A172 (cell line): Measurements from ENCODE around the gene SNRPD3. TPM values are rescaled to one million over a fixed set of nuclear protein-coding genes. Genes with fewer than 3 reads are reported as not detected.
A peak's percentile ranks its signal among the peaks of the same experiment; 100 is the strongest.
"Not testable (repeated sequence)": the region's sequence is repeated elsewhere in the genome, so short reads cannot be mapped to it uniquely, and the experiment has no call there.

Experiments used
- DNase-seq: peaks from one replicate; pipeline ENCODE4 v3.0.0-alpha.2; 2015; ENCODE audit warnings: low spot score
- total RNA-seq: library from RNA; depleted of rRNA; stranded (reverse); fragments of >200 nt; shearing (Covaris generic); gene quantifications from 2 replicates; pipeline ENCODE4 v1.2.3, GENCODE V29; 2014

The SNRPD3 gene
- total RNA-seq, 1 experiment from 2014 or later = 187 TPM

DNA sequence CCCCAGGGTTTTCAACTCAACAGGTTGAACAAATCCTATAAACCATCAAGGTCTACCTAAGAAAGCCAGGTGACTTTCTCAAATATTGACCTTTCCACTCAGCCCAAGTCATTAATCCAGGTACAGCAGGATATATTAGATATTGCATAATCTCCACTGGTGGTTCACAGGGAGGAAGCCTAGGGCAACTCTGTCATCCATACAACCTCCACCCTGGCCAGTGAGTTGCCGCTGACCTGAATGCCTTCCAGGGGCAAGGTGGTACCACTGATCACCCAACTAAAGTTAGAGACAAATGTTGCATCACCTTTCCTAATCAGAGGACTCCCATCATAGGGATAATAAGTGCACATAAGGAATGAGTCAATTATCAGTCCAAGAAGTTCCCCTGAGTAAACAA lies 23.7 kb upstream of the SNRPD3 start:
- no peak for DNase-seq

- no peak for DNase-seq
These were observed 20.5 kb upstream of the SNRPD3 start for GRCh38 chr22:24535348-24535747.

DNA sequence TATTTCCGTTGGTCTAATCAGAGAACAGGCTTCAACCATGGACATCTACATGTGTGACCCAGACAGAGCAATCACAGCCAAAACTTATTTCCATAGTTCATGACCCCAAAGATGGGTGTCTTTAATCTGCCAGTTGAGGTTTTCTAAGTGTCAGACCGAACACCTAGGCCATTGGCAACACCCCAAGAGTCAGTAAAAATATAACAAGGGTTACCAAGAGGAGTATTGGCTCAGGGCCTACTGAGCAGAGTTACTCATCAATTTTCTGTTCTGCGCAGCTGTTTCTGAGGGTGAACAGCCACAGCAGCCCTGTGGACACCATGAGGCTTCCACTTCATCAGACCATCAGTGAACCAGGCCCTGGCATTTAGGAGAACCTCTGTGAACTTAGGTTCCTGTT lies 19.7 kb upstream of the SNRPD3 start:
- DNase-seq = no peak

DNA sequence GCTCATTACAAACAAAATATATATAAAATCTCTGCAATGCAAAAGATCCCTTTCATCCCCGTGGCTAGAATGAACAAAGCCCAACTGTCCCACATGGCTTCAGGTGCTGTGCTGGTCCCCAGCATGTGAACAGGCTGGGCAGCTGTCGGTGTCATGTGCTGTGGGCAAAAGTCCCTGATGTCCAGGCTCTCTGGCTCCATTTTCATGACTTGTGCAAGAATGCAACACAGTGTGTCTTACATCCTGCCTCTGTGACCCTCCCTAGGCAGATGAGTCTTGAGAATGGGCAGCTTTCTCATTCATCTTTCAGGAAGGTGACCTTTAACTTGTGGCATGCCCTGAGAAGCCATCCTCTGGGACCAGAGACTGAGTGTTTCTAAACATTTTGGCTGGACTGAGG lies 15.3 kb upstream of the SNRPD3 start:
- DNase-seq = no peak

DNA sequence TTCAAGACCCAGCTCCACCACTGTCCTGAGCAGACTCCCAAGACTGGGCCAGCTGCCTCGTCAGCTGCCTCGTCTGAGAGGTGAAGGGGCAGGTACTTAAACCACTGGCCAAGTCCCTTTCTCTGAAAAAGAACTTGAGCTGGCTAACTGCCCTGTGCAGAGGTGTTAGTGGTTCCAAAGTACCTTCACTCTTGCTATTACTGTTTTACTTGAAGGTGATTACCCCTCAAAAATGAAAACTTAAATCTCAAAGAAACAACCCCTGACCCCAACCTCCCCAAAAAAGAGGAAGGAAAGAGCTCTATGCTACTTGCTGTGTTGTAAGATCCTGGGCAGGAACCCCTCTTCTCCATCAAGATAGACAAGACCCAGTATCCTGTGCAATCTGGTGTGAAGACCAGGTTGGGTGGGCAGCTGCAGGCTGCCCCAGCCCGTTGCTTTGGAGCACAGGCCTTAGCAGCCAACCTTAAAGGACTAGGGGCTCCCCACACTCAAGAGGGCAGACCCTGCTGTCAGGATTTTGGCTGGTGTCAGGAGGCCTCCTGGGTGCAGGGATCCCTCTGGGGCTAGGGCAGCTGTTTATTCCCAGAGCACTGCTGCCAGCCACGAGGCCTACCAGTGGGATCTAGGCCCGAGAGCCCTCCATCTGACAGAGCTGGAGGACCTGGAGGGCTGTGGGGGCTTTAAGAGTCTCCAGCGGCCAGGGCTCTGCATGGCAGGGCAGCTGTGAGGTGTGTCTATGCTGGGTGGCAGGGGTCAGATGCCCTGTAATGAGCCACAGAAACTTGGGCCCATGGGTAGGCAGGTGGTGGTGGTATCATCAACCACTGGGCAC lies 13.9 kb upstream of the SNRPD3 start:
- DNase-seq = no peak

DNA sequence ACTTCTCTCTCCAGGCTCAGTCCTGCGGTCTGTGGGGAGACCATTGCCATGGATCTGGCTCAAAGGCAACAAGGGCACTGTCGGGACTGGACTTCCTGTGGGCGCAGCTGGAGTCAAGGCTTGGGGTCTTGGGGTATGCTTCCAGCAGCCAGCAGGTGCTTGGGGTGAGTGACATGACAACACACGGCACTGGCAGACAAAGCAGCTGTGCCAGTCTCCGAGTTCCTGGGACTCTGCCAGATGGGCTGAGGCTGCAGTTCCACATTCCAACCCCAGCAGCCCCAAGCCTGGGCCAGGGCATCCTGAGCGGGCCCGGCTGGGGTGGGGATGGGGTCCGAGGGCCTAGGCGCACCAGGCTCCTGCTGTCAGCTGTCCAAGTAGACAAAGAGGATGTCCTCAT lies 13.2 kb upstream of the SNRPD3 start:
- no peak for DNase-seq

GRCh38 chr22:24543185-24543601 lies 12.6 kb upstream of the SNRPD3 start:
- no peak for DNase-seq

- DNase-seq = no peak
These were observed 12.0 kb upstream of the SNRPD3 start for GRCh38 chr22:24543679-24544243.

DNA sequence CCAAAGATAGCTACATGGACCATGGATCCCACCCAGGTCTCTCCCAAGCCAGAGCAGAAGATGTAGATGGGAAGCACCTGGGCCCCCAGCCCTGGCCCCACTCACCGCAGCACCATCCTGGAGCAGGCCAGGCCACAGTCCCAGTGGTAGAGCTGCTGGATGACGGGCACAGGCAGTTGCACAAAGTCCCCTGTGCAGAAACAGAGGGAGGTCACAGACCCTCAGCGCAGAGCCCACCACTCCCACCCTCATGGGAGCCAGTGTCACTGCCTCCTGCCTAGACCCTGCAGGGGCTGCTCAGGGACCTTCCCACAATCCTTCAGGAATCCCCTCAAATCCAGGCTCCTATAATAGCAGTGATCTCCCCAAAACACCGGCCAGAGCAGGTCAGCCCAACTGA lies 7.0 kb upstream of the SNRPD3 start:
- DNase-seq = no peak

- peak; percentile 16 for DNase-seq
These were observed 5.5 kb upstream of the SNRPD3 start for GRCh38 chr22:24550028-24550901.

- DNase-seq = no peak
These were observed 4.8 kb upstream of the SNRPD3 start for GRCh38 chr22:24550902-24551435.

- DNase-seq = not testable (repeated sequence)
These were observed 3.1 kb upstream of the SNRPD3 start for GRCh38 chr22:24552503-24553286.

DNA sequence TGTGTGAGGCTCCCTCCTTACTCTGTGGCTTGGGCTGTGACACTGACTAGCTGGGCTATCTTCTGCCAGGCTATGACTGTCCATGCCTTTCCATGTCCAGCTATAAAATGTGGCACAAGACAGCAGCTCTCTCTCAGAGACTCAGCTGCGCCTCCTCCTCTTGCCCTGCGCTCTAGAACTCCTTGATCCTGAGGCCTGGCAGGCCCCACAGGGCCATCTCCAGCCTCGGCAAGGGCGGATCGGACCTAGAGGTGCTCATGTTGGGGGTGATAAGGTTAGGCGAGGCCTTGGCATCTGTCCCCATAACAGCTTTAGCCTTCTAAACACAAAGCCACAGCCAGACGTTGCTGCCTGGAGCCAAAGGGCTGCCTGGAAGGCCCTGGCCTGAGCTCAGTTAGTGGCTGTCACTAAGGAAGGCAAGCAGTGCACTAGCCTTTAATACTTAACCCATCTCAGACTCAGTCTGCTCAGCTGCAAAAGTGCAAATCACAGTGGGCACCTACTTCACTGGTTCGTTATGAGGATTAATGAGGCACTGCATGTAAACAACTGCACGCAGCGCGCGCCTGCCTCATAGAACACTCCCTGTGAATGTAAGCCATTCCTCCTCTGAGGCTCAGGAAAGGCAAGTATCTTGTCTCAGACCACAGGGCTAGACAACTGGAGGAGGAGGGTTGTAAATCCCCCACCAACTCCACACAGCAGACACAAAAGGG lies 2.0 kb upstream of the SNRPD3 start:
- no peak for DNase-seq

DNA sequence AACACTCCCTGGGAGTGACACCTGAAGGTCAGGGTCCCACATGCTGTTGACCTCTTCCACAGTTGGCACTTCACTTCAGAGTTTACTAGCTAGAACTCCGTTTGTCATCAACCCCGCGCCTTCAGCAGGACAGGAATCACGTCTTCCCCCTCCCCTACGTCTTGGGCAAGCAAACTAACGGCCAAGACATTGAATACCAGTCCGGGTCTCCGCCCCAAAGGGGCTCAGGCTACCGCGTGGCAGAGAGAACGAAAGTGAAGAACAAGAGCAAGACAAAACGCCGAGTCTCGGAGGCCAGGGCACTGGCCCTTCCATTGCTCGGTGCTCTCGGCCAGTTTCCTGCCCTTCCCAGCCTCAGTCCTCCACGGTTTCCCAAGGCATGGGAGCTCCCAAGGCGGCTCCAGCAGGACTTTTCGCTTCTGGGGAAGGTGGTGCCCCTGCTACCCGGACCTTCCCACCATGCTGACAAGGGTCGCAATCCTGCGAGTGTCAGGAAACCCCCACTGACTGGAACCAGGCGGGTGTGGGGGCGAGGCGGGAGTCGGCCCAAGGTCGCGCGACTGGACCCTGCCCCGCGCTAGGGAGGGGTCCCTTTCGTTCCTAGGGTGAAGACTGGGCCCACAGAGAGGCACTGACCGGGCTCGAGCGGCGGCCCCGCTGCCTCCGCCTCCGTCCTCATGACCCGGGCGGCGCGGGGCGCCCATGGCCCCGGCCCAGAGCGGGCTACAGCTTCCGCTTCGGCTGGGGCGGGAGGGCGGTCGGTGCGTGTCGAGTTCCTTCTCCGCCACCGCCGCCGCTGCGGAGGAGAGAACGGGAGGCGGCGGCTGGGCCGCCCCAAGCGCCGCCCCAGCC lies 1.3 kb upstream of the SNRPD3 start, which contains the start of gene GUCD1:
GUCD1 (minus strand) TSS at position 826 of the 852 bp plus-strand sequence; CDS start at position 679, 147 bp downstream.
- DNase-seq = no peak

GRCh38 chr22:24559471-24559870 lies 3.7 kb downstream of the SNRPD3 start:
- DNase-seq = no peak

- no peak for DNase-seq
These were observed 7.4 kb downstream of the SNRPD3 start for GRCh38 chr22:24563246-24563645.

DNA sequence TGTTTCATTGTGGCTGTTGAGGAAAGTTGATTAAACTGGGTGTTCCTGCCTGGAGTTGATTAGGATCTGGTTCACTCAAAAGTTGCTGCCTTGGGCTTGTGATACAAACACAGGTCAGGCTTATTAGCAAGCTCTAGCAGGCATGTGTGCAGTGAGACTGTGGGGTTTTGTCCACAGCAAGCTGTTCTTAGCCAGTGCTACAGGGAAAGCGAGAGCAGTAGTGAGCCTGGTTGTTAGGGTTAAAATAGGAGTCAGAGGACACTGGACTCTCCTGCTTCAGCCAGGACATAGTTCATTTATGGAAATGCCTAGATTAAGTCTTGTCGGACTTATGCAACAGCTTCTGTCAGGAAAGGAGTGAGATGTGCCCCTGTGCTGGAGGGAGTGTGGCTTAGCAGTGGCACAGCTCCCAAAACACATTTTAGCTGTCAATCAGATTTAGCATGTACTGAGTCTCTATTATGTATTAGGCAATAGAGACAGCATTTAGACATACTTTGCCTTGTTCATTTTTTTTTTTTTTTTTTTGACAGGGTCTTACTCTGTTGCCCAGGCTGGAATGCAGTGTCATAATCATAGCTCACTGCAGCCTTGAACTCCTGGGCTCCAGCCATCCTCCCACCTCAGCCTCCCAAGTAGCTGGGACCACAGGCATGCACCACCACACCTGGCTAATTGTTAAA lies 8.7 kb downstream of the SNRPD3 start:
- no peak for DNase-seq

DNA sequence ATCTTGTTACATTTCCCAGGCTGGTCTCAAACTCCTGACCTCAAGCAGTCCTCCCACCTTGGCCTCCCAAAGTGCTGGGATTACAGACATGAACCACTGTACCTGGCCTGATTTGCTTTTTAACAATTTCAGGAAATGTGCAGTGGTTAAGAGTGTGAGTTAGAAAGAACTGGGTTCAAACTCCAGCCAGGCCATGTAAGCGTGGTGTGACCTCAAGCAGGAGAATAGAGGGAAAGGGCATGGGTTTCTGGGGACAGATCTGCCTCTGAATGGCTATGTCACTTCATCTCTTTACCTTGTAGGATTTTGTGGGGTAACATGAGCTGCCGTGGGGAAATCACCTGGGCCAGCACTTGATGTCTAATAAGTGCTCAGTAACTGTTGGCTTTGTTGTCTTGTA lies 9.3 kb downstream of the SNRPD3 start:
- no peak for DNase-seq

GRCh38 chr22:24566899-24567511 lies 11.2 kb downstream of the SNRPD3 start:
- DNase-seq = no peak
